Mammary epithelial cell (primary cell): ENCODE data around the gene TMEM175.

Experiments
- CTCF ChIP-seq, 2 donors: IDR thresholded peaks in 1 of 2; conservative IDR thresholded peaks in 1 of 2; 2 replicates each; pipeline ENCODE4 v1.5.1; 2011 to 2012; ENCODE audit warnings: inconsistent platforms in 2 of 2, low read length in 2 of 2, mild to moderate bottlenecking in 2 of 2, control low read depth in 1 of 2, low read depth in 1 of 2; ENCODE audit not compliant: insufficient read depth in 1 of 2; ENCODE audit errors: extremely low read depth in 1 of 2
- EZH2 ChIP-seq: IDR thresholded peaks from 2 replicates; pipeline ENCODE4 v1.6.1; 2012; ENCODE audit warnings: low read length, inconsistent platforms, borderline replicate concordance

GRCh38 chr4:921830-922331 is 10.4 kb upstream of the TMEM175 start:
- TF ChIP-seq CTCF (conservative IDR thresholded peaks at IDR 0.05 in 1 of 2, IDR thresholded peaks at IDR 0.05 in 1 of 2; ENCODE audit: extremely low read depth in 1 of 2, insufficient read depth in 1 of 2, low read depth in 1 of 2, low read length in 2 of 2) (no peak), EZH2 (no peak)
